HEK293T (cell line): ENCODE results near the gene BCAR3.

Source experiments
- CTCF ChIA-PET: fragments of 350-600 bp; formaldehyde crosslinking; extraction: SDS; loops from one replicate; lab custom pipeline; 2021; ENCODE audit warnings: antibody characterized with exemption, inconsistent platforms; lab: Yijun Ruan, JAX
- POLR2A ChIA-PET: fragments of 350-600 bp; formaldehyde crosslinking; extraction: SDS; loops from one replicate; lab custom pipeline; 2020; ENCODE audit warnings: antibody characterized with exemption, inconsistent platforms; lab: Yijun Ruan, JAX
- DNase-seq: peaks from one replicate; pipeline ENCODE4 v3.0.0; 2012; ENCODE audit warnings: mixed read lengths; ENCODE audit errors: extremely low spot score
- ARNT ChIP-seq: fragments of 450-650 bp; IDR thresholded peaks from 2 replicates; pipeline ENCODE4 v1.6.1; 2017; ENCODE audit warnings: mild to moderate bottlenecking
- BHLHE40 ChIP-seq: fragments of 450-650 bp; IDR thresholded peaks from 2 replicates; pipeline ENCODE4 v1.6.1; 2016; ENCODE audit warnings: mild to moderate bottlenecking, moderate library complexity, borderline replicate concordance
- CTBP1 ChIP-seq: fragments of 450-650 bp; IDR thresholded peaks from 2 replicates; pipeline ENCODE4 v1.6.1; 2016; ENCODE audit warnings: borderline replicate concordance
- ELF4 ChIP-seq: fragments of 450-650 bp; IDR thresholded peaks from 2 replicates; pipeline ENCODE4 v1.6.1; 2017; ENCODE audit warnings: antibody characterized with exemption
- FOXA1 ChIP-seq: fragments of 450-650 bp; IDR thresholded peaks from 2 replicates; pipeline ENCODE4 v1.6.1; 2016; ENCODE audit warnings: mild to moderate bottlenecking
- FOXK2 ChIP-seq: fragments of 450-650 bp; IDR thresholded peaks from 2 replicates; pipeline ENCODE4 v1.6.1; 2016; ENCODE audit warnings: mild to moderate bottlenecking
- FOXM1 ChIP-seq: fragments of 450-650 bp; IDR thresholded peaks from 2 replicates; pipeline ENCODE4 v1.6.1; 2017; ENCODE audit warnings: mild to moderate bottlenecking, borderline replicate concordance
- HDGF ChIP-seq: fragments of 450-650 bp; IDR thresholded peaks from 2 replicates; pipeline ENCODE4 v1.6.1; 2017; ENCODE audit warnings: antibody characterized with exemption, borderline replicate concordance
- L3MBTL2 ChIP-seq: fragments of 450-650 bp; conservative IDR thresholded peaks from 2 replicates; pipeline ENCODE4 v1.6.1; 2016; ENCODE audit warnings: mild to moderate bottlenecking
- LEF1 ChIP-seq: fragments of 450-650 bp; IDR thresholded peaks from 2 replicates; pipeline ENCODE4 v1.6.1; 2017; ENCODE audit warnings: mild to moderate bottlenecking, borderline replicate concordance
- NFRKB ChIP-seq: fragments of 450-650 bp; IDR thresholded peaks from 2 replicates; pipeline ENCODE4 v1.6.1; 2016; ENCODE audit warnings: mild to moderate bottlenecking, moderate library complexity
- SP1 ChIP-seq: fragments of 450-650 bp; IDR thresholded peaks from 2 replicates; pipeline ENCODE4 v1.6.1; 2017
- SUZ12 ChIP-seq: fragments of 450-650 bp; IDR thresholded peaks from 2 replicates; pipeline ENCODE4 v1.6.1; 2016; ENCODE audit warnings: mild to moderate bottlenecking
- TARDBP ChIP-seq: fragments of 450-650 bp; IDR thresholded peaks from 2 replicates; pipeline ENCODE4 v1.6.1; 2016
- ZNF384 ChIP-seq: fragments of 450-650 bp; IDR thresholded peaks from 2 replicates; pipeline ENCODE4 v1.6.1; 2016
- TF ChIP-seq, protein P1 (sequence below): fragments of 450-650 bp; IDR thresholded peaks from 2 replicates; pipeline ENCODE4 v1.6.1; 2016

BCAR3 gene

GRCh38 chr1:93716941-93717368 lies 35.3 kb upstream of the BCAR3 start:
- ChIA-PET CTCF (interaction anchor here (0.5 kb wide), 1 partner anchor 79 kb away, joined by 3 read pairs; no protein-coding TSS in a partner anchor), POLR2A (no interaction called here)
- no peak for TF ChIP-seq ELF4
- TF ChIP-seq SUZ12: no peak
- no peak for TF ChIP-seq NFRKB
- TF ChIP-seq BHLHE40: no peak
- TF ChIP-seq FOXK2: no peak
- TF ChIP-seq CTBP1: no peak
- no peak for TF ChIP-seq ARNT
- no peak for TF ChIP-seq FOXM1
- no peak for TF ChIP-seq SP1
- no peak for TF ChIP-seq TARDBP
- TF ChIP-seq, protein P1, sequence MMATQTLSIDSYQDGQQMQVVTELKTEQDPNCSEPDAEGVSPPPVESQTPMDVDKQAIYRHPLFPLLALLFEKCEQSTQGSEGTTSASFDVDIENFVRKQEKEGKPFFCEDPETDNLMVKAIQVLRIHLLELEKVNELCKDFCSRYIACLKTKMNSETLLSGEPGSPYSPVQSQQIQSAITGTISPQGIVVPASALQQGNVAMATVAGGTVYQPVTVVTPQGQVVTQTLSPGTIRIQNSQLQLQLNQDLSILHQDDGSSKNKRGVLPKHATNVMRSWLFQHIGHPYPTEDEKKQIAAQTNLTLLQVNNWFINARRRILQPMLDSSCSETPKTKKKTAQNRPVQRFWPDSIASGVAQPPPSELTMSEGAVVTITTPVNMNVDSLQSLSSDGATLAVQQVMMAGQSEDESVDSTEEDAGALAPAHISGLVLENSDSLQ: no peak
- no peak for TF ChIP-seq FOXA1
- TF ChIP-seq HDGF: no peak
- no peak for TF ChIP-seq LEF1
- TF ChIP-seq ZNF384: no peak
- no peak for TF ChIP-seq L3MBTL2
- no peak for DNase-seq

DNA sequence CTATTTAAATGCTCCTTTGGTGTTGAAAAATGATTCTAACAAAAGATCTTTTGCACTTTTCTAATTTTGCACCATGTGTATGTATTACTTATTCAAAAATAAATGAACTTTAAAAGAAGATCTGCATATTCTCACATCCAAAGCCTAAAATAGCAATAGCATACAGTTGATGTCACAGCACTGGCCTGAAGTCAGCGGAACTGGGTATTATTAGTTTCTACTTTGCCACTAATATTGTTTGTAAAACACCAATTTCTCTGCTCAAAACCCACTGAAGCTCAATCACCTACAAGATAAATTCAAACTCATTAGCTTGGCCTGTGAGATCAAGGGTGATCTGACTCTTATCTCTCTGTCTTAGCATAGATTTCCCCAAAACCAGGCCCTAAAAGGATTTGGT lies 34.5 kb upstream of the BCAR3 start:
- DNase-seq: no peak
- POLR2A ChIA-PET: no interaction called here
- TF ChIP-seq TARDBP (no peak), NFRKB (no peak), LEF1 (no peak), SUZ12 (no peak), BHLHE40 (no peak)
- CTCF ChIA-PET: interaction anchor here (0.6 kb wide), 1 partner anchor 20 kb away, joined by 3 read pairs; no protein-coding TSS in a partner anchor

DNA sequence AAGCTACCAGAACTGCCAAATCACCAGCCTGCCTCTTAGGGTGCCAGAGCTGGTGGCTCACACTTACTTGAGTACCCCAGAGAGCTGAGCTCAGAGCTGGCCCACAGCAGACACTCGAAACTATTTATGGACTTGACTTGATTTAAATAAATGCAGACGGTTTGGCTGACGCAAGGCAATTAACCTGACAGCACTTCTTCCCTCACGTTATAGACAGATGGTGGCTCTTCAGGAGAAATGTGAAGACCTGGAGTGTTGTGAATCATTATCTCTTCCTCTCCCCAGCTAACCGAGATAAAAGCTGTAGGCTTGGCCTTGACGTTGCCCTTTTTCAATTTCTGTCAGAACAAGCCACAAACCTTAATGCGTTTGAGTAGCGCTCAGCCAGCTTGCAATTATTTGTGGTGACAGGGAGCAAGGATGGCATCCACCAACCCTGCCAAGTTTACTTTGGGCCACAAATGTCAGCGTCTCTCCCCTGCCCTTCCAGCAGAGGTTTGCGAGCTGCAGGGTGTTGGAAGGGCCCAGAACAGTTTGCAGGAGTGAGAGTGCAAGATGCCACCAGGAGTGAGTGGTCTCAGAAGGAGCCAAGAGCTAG lies 34.0 kb upstream of the BCAR3 start:
- CTCF ChIA-PET: interaction anchor here (0.6 kb wide), 1 partner anchor 20 kb away, joined by 3 read pairs; no protein-coding TSS in a partner anchor
- POLR2A ChIA-PET: no interaction called here
- TF ChIP-seq ZNF384 (no peak), TARDBP (no peak), FOXK2 (no peak), FOXA1 (no peak), FOXM1 (no peak), SUZ12 (no peak), ELF4 (no peak), L3MBTL2 (no peak), ARNT (no peak), HDGF (no peak), BHLHE40 (no peak), LEF1 (no peak), NFRKB (no peak)
- TF ChIP-seq, protein P1: no peak
- no peak for DNase-seq

DNA sequence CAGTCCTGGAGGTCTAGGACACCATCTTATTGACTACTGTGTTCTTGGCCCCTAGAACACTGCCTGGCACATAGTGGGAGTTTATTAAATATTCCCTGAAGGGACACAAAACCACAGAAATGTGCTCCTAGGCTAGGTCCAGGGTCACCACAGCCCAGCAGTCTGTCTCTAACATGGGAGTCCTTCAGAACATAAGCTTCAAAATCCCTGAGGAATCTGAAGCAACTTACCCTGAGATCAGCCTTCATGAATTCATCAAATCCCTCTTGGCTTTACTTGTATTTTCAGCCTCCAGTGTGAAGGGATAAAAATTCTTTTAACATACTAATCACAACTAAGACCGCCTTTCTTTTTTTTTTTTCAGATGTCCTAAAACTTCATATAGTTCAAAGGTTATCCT lies 32.7 kb upstream of the BCAR3 start:
- ChIA-PET CTCF (interaction anchor here (1.0 kb wide), 1 partner anchor 272 kb away, joined by 3 read pairs; no protein-coding TSS in a partner anchor), POLR2A (interaction anchor here (0.6 kb wide), 1 partner anchor 11 kb away, joined by 3 read pairs; no protein-coding TSS in a partner anchor)
- TF ChIP-seq ELF4 (no peak), FOXA1 (no peak), ARNT (no peak), FOXK2 (no peak), NFRKB (no peak), HDGF (no peak), L3MBTL2 (no peak), BHLHE40 (no peak), TARDBP (no peak), ZNF384 (no peak)
- TF ChIP-seq, protein P1: no peak
- no peak for DNase-seq

DNA sequence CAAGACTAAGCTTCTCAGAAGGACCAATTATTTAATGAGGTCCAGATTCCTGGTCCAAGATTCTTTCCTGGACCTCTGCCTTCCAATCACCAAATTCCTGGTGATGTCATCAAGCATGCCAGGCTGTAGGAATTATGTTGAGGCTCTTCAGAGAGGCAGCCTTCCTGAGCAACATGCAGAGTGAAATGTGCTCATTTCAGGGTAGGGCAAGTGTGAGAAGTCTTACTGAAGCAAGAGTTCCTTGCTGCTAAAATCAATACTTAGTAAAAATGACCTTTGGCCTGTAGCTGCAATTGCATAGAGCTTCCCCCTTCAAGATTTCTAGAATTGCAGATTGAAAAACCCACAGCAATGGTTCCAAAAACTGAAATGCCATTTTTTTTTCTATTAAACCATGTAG lies 31.7 kb upstream of the BCAR3 start:
- no peak for DNase-seq
- ChIA-PET POLR2A (interaction anchor here (1.2 kb wide), 1 partner anchor 41 kb away, joined by 4 read pairs; no protein-coding TSS in a partner anchor), CTCF (interaction anchor here (1.0 kb wide), 1 partner anchor 271 kb away, joined by 3 read pairs; no protein-coding TSS in a partner anchor)
- TF ChIP-seq TARDBP: no peak
- no peak for TF ChIP-seq FOXM1
- TF ChIP-seq, protein P1: no peak
- no peak for TF ChIP-seq BHLHE40
- no peak for TF ChIP-seq FOXK2
- no peak for TF ChIP-seq FOXA1
- TF ChIP-seq CTBP1: no peak
- no peak for TF ChIP-seq ARNT
- TF ChIP-seq ZNF384: no peak
- TF ChIP-seq SP1: no peak
- TF ChIP-seq HDGF: no peak
- no peak for TF ChIP-seq SUZ12
